Activated naive CD4-positive, alpha-beta T cell treated with anti-CD3 and anti-CD28 coated beads for 36 hours (primary cell): ENCODE measurements around the gene RNF103. TPM values are rescaled to one million over a fixed set of nuclear protein-coding genes. Genes with fewer than 3 reads are reported as not detected.

Experiments used
- CTCF ChIA-PET: fragments of 350-600 bp; sonication (Branson Sonifier 250); formaldehyde crosslinking; loops from one replicate; lab custom pipeline; 2021; ENCODE audit warnings: antibody characterized with exemption; lab: Charles Lee
- DNase-seq: peaks from one replicate; pipeline ENCODE4 v3.0.0-alpha.2; 2020
- H3K27ac Mint-ChIP-seq: one replicate; pipeline ENCODE4 v1.8.0; 2021; ENCODE audit warnings: mild to moderate bottlenecking, mixed read lengths
- H3K27me3 Mint-ChIP-seq: one replicate; pipeline ENCODE4 v1.8.0; 2021; ENCODE audit warnings: low read depth, mixed read lengths
- H3K36me3 Mint-ChIP-seq: one replicate; pipeline ENCODE4 v1.8.0; 2021; ENCODE audit warnings: low read depth, mixed read lengths
- H3K4me1 Mint-ChIP-seq: one replicate; pipeline ENCODE4 v1.8.0; 2021; ENCODE audit warnings: low read depth, mixed read lengths
- H3K4me3 Mint-ChIP-seq: one replicate; pipeline ENCODE4 v1.8.0; 2021; ENCODE audit warnings: mild to moderate bottlenecking, moderate library complexity, mixed read lengths
- H3K9me3 Mint-ChIP-seq: one replicate; pipeline ENCODE4 v1.8.0; 2021; ENCODE audit warnings: mixed read lengths
- intact Hi-C: fragments of 100-400 bp; cut with micrococcal nuclease; formaldehyde crosslinking; loops from one replicate; pipeline ENCODE4 v1.15.1; 2023
- total RNA-seq, 2 experiments: library from RNA; stranded (reverse); gene quantifications; one replicate each; pipeline ENCODE4 v1.2.3, GENCODE V29; 2021

The RNF103 gene
- total RNA-seq, 2 experiments from 2014 or later: 10.7 to 11.8 TPM

GRCh38 chr2:86638712-86639111, 15.0 kb upstream of the RNF103 start:
- H3K27me3 Mint-ChIP-seq: no peaks in the 10 kb centered on the region
- DNase-seq: no peak
- intact Hi-C loops: no loop called here
- peaks cover 5% of the 10 kb centered on the region for H3K9me3 Mint-ChIP-seq
- no peak overlapping the region for H3K27ac Mint-ChIP-seq
- peaks cover 1% of the 10 kb centered on the region for H3K36me3 Mint-ChIP-seq
- CTCF ChIA-PET: interaction anchor here (0.6 kb wide), 1 partner anchor 58 kb away, joined by 3 read pairs; no protein-coding TSS in a partner anchor
- H3K4me3 Mint-ChIP-seq: no peak overlapping the region
- no peaks in the 10 kb centered on the region for H3K4me1 Mint-ChIP-seq

GRCh38 chr2:86636842-86637241, 13.2 kb upstream of the RNF103 start:
- H3K27me3 Mint-ChIP-seq: no peaks in the 10 kb centered on the region
- CTCF ChIA-PET: no interaction called here
- peaks cover 5% of the 10 kb centered on the region for H3K9me3 Mint-ChIP-seq
- H3K4me3 Mint-ChIP-seq: no peak overlapping the region
- peaks cover 1% of the 10 kb centered on the region for H3K36me3 Mint-ChIP-seq
- DNase-seq: no peak
- intact Hi-C loops: no loop called here
- no peak overlapping the region for H3K27ac Mint-ChIP-seq
- no peaks in the 10 kb centered on the region for H3K4me1 Mint-ChIP-seq

- intact Hi-C loops: no loop called here
- CTCF ChIA-PET: no interaction called here
- no peaks in the 10 kb centered on the region for H3K27me3 Mint-ChIP-seq
- no peak overlapping the region for H3K27ac Mint-ChIP-seq
- no peaks in the 10 kb centered on the region for H3K9me3 Mint-ChIP-seq
- DNase-seq: no peak
- no peaks in the 10 kb centered on the region for H3K36me3 Mint-ChIP-seq
- H3K4me3 Mint-ChIP-seq: no peak overlapping the region
- no peaks in the 10 kb centered on the region for H3K4me1 Mint-ChIP-seq
Observed at GRCh38 chr2:86634352-86634751, 10.7 kb upstream of the RNF103 start.

GRCh38 chr2:86633155-86633651, 9.5 kb upstream of the RNF103 start:
- CTCF ChIA-PET: interaction anchor here (0.9 kb wide), 1 partner anchor 23 kb away, joined by 3 read pairs; no protein-coding TSS in a partner anchor
- intact Hi-C loops: no loop called here

GRCh38 chr2:86632672-86633071, 9.0 kb upstream of the RNF103 start:
- DNase-seq: no peak
- Mint-ChIP-seq H3K4me1 (no peaks in the 10 kb centered on the region), H3K9me3 (no peaks in the 10 kb centered on the region), H3K27me3 (peaks cover 5% of the 10 kb centered on the region), H3K36me3 (no peaks in the 10 kb centered on the region), H3K27ac (no peak overlapping the region), H3K4me3 (no peak overlapping the region)
- intact Hi-C loops: no loop called here
- CTCF ChIA-PET: interaction anchor here (0.9 kb wide), 1 partner anchor 23 kb away, joined by 3 read pairs; no protein-coding TSS in a partner anchor

More at GRCh38 chr2:86633155-86633651, 9.5 kb upstream of the RNF103 start:
- H3K4me1 Mint-ChIP-seq: no peaks in the 10 kb centered on the region
- peaks cover 5% of the 10 kb centered on the region for H3K27me3 Mint-ChIP-seq
- no peak overlapping the region for H3K27ac Mint-ChIP-seq
- no peak for DNase-seq
- H3K9me3 Mint-ChIP-seq: no peaks in the 10 kb centered on the region
- no peaks in the 10 kb centered on the region for H3K36me3 Mint-ChIP-seq
- no peak overlapping the region for H3K4me3 Mint-ChIP-seq

GRCh38 chr2:86631846-86632485, 8.3 kb upstream of the RNF103 start:
- no peak overlapping the region for H3K27ac Mint-ChIP-seq
- H3K36me3 Mint-ChIP-seq: no peaks in the 10 kb centered on the region
- CTCF ChIA-PET: interaction anchor here (0.6 to 1.4 kb wide), 2 partner anchors 17 to 263 kb away, joined by 3 to 4 read pairs; no protein-coding TSS in a partner anchor
- no peak overlapping the region for H3K4me3 Mint-ChIP-seq
- no peaks in the 10 kb centered on the region for H3K4me1 Mint-ChIP-seq
- intact Hi-C loops: no loop called here
- peaks cover 5% of the 10 kb centered on the region for H3K27me3 Mint-ChIP-seq
- no peaks in the 10 kb centered on the region for H3K9me3 Mint-ChIP-seq
- DNase-seq: no peak

- CTCF ChIA-PET: no interaction called here
- intact Hi-C loops: loop anchor here (10.0 kb wide), 1 partner anchor 433 kb away; the partner anchor contains the start of genes IMMT and MRPL35
- no peak overlapping the region for H3K4me3 Mint-ChIP-seq
- no peaks in the 10 kb centered on the region for H3K36me3 Mint-ChIP-seq
- peaks cover 5% of the 10 kb centered on the region for H3K4me1 Mint-ChIP-seq
- H3K27ac Mint-ChIP-seq: no peak overlapping the region
- DNase-seq: no peak
- H3K9me3 Mint-ChIP-seq: no peaks in the 10 kb centered on the region
- H3K27me3 Mint-ChIP-seq: peaks cover 5% of the 10 kb centered on the region
Observed at GRCh38 chr2:86628091-86628522, 4.4 kb upstream of the RNF103 start.

- H3K27me3 Mint-ChIP-seq: peaks cover 5% of the 10 kb centered on the region
- H3K4me3 Mint-ChIP-seq: no peak overlapping the region
Observed at GRCh38 chr2:86627550-86627949, 3.9 kb upstream of the RNF103 start.

GRCh38 chr2:86625096-86625495, 1.4 kb upstream of the RNF103 start:
- no peak overlapping the region for H3K4me3 Mint-ChIP-seq
- H3K9me3 Mint-ChIP-seq: no peaks in the 10 kb centered on the region
- intact Hi-C loops: loop anchor here (10.0 kb wide), 1 partner anchor 430 kb away; the partner anchor contains the start of genes IMMT and MRPL35
- H3K27ac Mint-ChIP-seq: no peak overlapping the region
- CTCF ChIA-PET: no interaction called here
- DNase-seq: no peak
- H3K4me1 Mint-ChIP-seq: peaks cover 14% of the 10 kb centered on the region
- peaks cover 1% of the 10 kb centered on the region for H3K36me3 Mint-ChIP-seq
- peaks cover 5% of the 10 kb centered on the region for H3K27me3 Mint-ChIP-seq

More at GRCh38 chr2:86627550-86627949, 3.9 kb upstream of the RNF103 start:
- H3K9me3 Mint-ChIP-seq: no peaks in the 10 kb centered on the region
- H3K27ac Mint-ChIP-seq: no peak overlapping the region
- no peaks in the 10 kb centered on the region for H3K36me3 Mint-ChIP-seq
- H3K4me1 Mint-ChIP-seq: peaks cover 5% of the 10 kb centered on the region
- no peak for DNase-seq
- intact Hi-C loops: loop anchor here (10.0 kb wide), 1 partner anchor 433 kb away; the partner anchor contains the start of genes IMMT and MRPL35
- CTCF ChIA-PET: interaction anchor here (1.1 kb wide), 1 partner anchor 109 kb away, joined by 3 read pairs; no protein-coding TSS in a partner anchor

GRCh38 chr2:86624267-86624547, 542 bp upstream of the RNF103 start:
- Mint-ChIP-seq H3K36me3 (peaks cover 2% of the 10 kb centered on the region), H3K4me3 (peak overlapping the region; percentile 66), H3K4me1 (peaks cover 14% of the 10 kb centered on the region), H3K27ac (peak overlapping the region; percentile 81), H3K9me3 (no peaks in the 10 kb centered on the region), H3K27me3 (peaks cover 5% of the 10 kb centered on the region)
- intact Hi-C loops: loop anchor here (5.0 to 10.0 kb wide), 3 partner anchors 62 to 429 kb away; partner anchors contain the start of genes CHMP3, IMMT and MRPL35
- no peak for DNase-seq
- CTCF ChIA-PET: no interaction called here

GRCh38 chr2:86623043-86623493, 597 bp downstream of the RNF103 start:
- DNase-seq: peak; percentile 45
- peak overlapping the region; percentile 93 for H3K27ac Mint-ChIP-seq
- H3K9me3 Mint-ChIP-seq: no peaks in the 10 kb centered on the region
- intact Hi-C loops: loop anchor here (1.0 to 10.0 kb wide), 5 partner anchors 39 to 428 kb away; partner anchors contain the start of genes CHMP3, IMMT, KDM3A and MRPL35
- H3K4me3 Mint-ChIP-seq: peak overlapping the region; percentile 92
- no peaks in the 10 kb centered on the region for H3K27me3 Mint-ChIP-seq
- CTCF ChIA-PET: interaction anchor here (0.9 to 1.1 kb wide), 2 partner anchors 13 to 59 kb away, joined by 3 read pairs; no protein-coding TSS in a partner anchor
- peaks cover 10% of the 10 kb centered on the region for H3K36me3 Mint-ChIP-seq
- H3K4me1 Mint-ChIP-seq: peaks cover 24% of the 10 kb centered on the region

- Mint-ChIP-seq H3K4me3 (peak overlapping the region; percentile 92), H3K27ac (peak overlapping the region; percentile 93), H3K27me3 (no peaks in the 10 kb centered on the region), H3K4me1 (peaks cover 26% of the 10 kb centered on the region), H3K9me3 (no peaks in the 10 kb centered on the region), H3K36me3 (peaks cover 10% of the 10 kb centered on the region)
- peak; percentile 51 for DNase-seq
- intact Hi-C loops: loop anchor here (1.0 to 10.0 kb wide), 5 partner anchors 38 to 428 kb away; partner anchors contain the start of genes CHMP3, IMMT, KDM3A and MRPL35
- CTCF ChIA-PET: interaction anchor here (0.9 to 1.4 kb wide), 3 partner anchors 13 to 59 kb away, joined by 3 read pairs; no protein-coding TSS in a partner anchor
Observed at GRCh38 chr2:86622519-86623042, 1.1 kb downstream of the RNF103 start.
